Panc1 (cell line): Measurements from ENCODE around the gene RAD17. TPM values are rescaled to one million over a fixed set of nuclear protein-coding genes. Genes with fewer than 3 reads are reported as not detected.

Experiments
- ATAC-seq: fragments of 200-7000 bp; cut with Tn5 transposase; 2 replicates; pipeline ENCODE4 v1.9.1; 2020; ENCODE audit warnings: mild to moderate bottlenecking, moderate library complexity
- BruUV-seq: library from RNA; stranded (reverse); fragments of 400-500 nt; replicated peaks from 2 replicates; lab custom pipeline; 2021; lab: Mats Ljungman, UMichigan
- CTCF ChIA-PET: fragments of 300-600 bp; sonication (Branson Sonifier 250); formaldehyde crosslinking; loops from one replicate; lab custom pipeline; 2022; ENCODE audit warnings: antibody characterized with exemption; lab: Charles Lee
- POLR2A ChIA-PET: fragments of 300-600 bp; sonication (Branson Sonifier 250); formaldehyde crosslinking; loops from one replicate; lab custom pipeline; 2022; ENCODE audit warnings: antibody characterized with exemption; lab: Charles Lee
- DNase-seq: peaks from one replicate; pipeline ENCODE4 v3.0.0-alpha.2; 2010; ENCODE audit warnings: low read depth, low spot score
- H3K27ac ChIP-seq: 2 replicates; pipeline ENCODE4 v1.5.1; 2011; ENCODE audit warnings: mild to moderate bottlenecking, low read length, inconsistent platforms
- H3K27me3 ChIP-seq: fragments of 200-500 bp; sonication (Bioruptor generic); 2 replicates; pipeline ENCODE4 v1.6.0; 2014; ENCODE audit warnings: low read length, inconsistent platforms; ENCODE audit not compliant: control insufficient read depth, insufficient read depth
- H3K36me3 ChIP-seq: fragments of 200-500 bp; sonication (Bioruptor generic); 2 replicates; pipeline ENCODE4 v1.5.1; 2014; ENCODE audit warnings: inconsistent platforms, mild to moderate bottlenecking, low read length, moderate library complexity; ENCODE audit not compliant: control insufficient read depth, insufficient read depth
- H3K4me1 ChIP-seq: 2 replicates; pipeline ENCODE4 v1.5.1; 2011; ENCODE audit warnings: inconsistent platforms, mild to moderate bottlenecking, low read length, moderate library complexity; ENCODE audit not compliant: control insufficient read depth, insufficient read depth
- H3K4me3 ChIP-seq, 2 experiments: 2 replicates each; pipeline ENCODE4 v1.5.1; 2011 to 2012; ENCODE audit warnings: low read depth in 2 of 2, low read length in 2 of 2, mild to moderate bottlenecking in 2 of 2, inconsistent platforms in 1 of 2, moderate library complexity in 1 of 2
- H3K9me3 ChIP-seq: fragments of 200-500 bp; sonication (Bioruptor generic); 2 replicates; pipeline ENCODE4 v1.5.1; 2014; ENCODE audit warnings: low read depth, mild to moderate bottlenecking, inconsistent platforms, low read length, moderate library complexity; ENCODE audit not compliant: control insufficient read depth, insufficient read depth
- CTCF ChIP-seq: fragments of 450-650 bp; IDR thresholded peaks from 2 replicates; pipeline ENCODE4 v1.5.1; 2017; ENCODE audit warnings: mild to moderate bottlenecking
- POLR2AphosphoS5 ChIP-seq: IDR thresholded peaks from 2 replicates; pipeline ENCODE4 v1.6.1; 2012; ENCODE audit warnings: mild to moderate bottlenecking, low read depth, low read length, moderate library complexity
- REST ChIP-seq, 2 experiments: IDR thresholded peaks; 2 replicates each; pipeline ENCODE4 v1.6.1; 2011 to 2012; ENCODE audit warnings: low read depth in 2 of 2, control low read depth in 1 of 2, low read length in 1 of 2, mild to moderate bottlenecking in 1 of 2, moderate library complexity in 1 of 2; ENCODE audit not compliant: insufficient read depth in 1 of 2
- SIN3A ChIP-seq: IDR thresholded peaks from 2 replicates; pipeline ENCODE4 v1.6.1; 2012; ENCODE audit warnings: low read depth, mild to moderate bottlenecking, low read length, moderate library complexity, borderline replicate concordance; ENCODE audit not compliant: insufficient read depth
- TCF7L2 ChIP-seq: IDR thresholded peaks from 2 replicates; pipeline ENCODE4 v1.6.1; 2011; ENCODE audit warnings: mild to moderate bottlenecking, low read depth, low read length, inconsistent platforms
- in situ Hi-C: cut with HindIII; loops from 2 replicates; pipeline ENCODE4 v1.10.0; 2016; ENCODE audit warnings: low sequenced_read_pairs, low pct_unique_long_range_greater_than_20kb
- intact Hi-C: fragments of 100-400 bp; cut with micrococcal nuclease; formaldehyde crosslinking; loops from one replicate; pipeline ENCODE4 v1.10.0; 2022; ENCODE audit not compliant: unreplicated experiment
- total RNA-seq: library from RNA; stranded (reverse); gene quantifications from one replicate; pipeline ENCODE4 v1.2.1, GENCODE V29; 2021; ENCODE audit not compliant: unreplicated experiment

Gene RAD17
- total RNA-seq, 1 experiment from 2014 or later, result 41.7 TPM

GRCh38 chr5:69444127-69444754, 74.6 kb downstream of the RAD17 start:
- DNase-seq, result no peak
- Histone ChIP-seq H3K9me3 (no peaks in the 10 kb centered on the region), H3K4me3 (no peak overlapping the region), H3K4me1 (no peaks in the 10 kb centered on the region), H3K27me3 (no peaks in the 10 kb centered on the region), H3K27ac (no peak overlapping the region), H3K36me3 (no peaks in the 10 kb centered on the region)
- no peak for ATAC-seq
- intact Hi-C loops, result no loop called here
- no TSS peak for BruUV-seq
- TF ChIP-seq REST (IDR thresholded peaks at IDR 0.05; ENCODE audit: insufficient read depth in 1 of 2, low read depth in 2 of 2, low read length in 1 of 2), result no peak
- TF ChIP-seq SIN3A, result no peak
- no peak for TF ChIP-seq POLR2AphosphoS5
- TF ChIP-seq TCF7L2, result no peak
- TF ChIP-seq CTCF, result no peak
- ChIA-PET CTCF (no interaction called here), POLR2A (no interaction called here)
- in situ Hi-C loops, result no loop called here

GRCh38 chr5:69449511-69449910, 79.9 kb downstream of the RAD17 start:
- intact Hi-C loops, result no loop called here
- TF ChIP-seq CTCF (no peak), POLR2AphosphoS5 (no peak), SIN3A (no peak), REST (IDR thresholded peaks at IDR 0.05; ENCODE audit: insufficient read depth in 1 of 2, low read depth in 2 of 2, low read length in 1 of 2) (no peak), TCF7L2 (no peak)
- DNase-seq (no peak), ATAC-seq (no peak)
- in situ Hi-C loops, result no loop called here
- ChIA-PET CTCF (no interaction called here), POLR2A (no interaction called here)
- Histone ChIP-seq H3K4me1 (peaks cover 4% of the 10 kb centered on the region), H3K27me3 (no peaks in the 10 kb centered on the region), H3K9me3 (no peaks in the 10 kb centered on the region), H3K36me3 (no peaks in the 10 kb centered on the region), H3K27ac (no peak overlapping the region), H3K4me3 (no peak overlapping the region)
- BruUV-seq, result no TSS peak
